Fibroblast of lung (primary cell): ENCODE data around the gene MMS19.

Experiments
- CTCF ChIP-seq, 2 donors: IDR thresholded peaks in 1 of 2; conservative IDR thresholded peaks in 1 of 2; 1 replicate in 1 of 2; 2 replicates in 1 of 2; pipeline ENCODE4 v1.5.1; 2011 to 2012; ENCODE audit warnings: low read length in 2 of 2, control low read depth in 1 of 2, inconsistent platforms in 1 of 2, low read depth in 1 of 2, mild to moderate bottlenecking in 1 of 2
- EZH2 ChIP-seq: IDR thresholded peaks from 2 replicates; pipeline ENCODE4 v1.5.1; 2012; ENCODE audit warnings: low read length, control low read depth, mild to moderate bottlenecking; ENCODE audit errors: missing control alignments

- TF ChIP-seq CTCF (conservative IDR thresholded peaks at IDR 0.05 in 1 of 2, IDR thresholded peaks at IDR 0.05 in 1 of 2; ENCODE audit: low read depth in 1 of 2, low read length in 2 of 2) = no peak
- TF ChIP-seq EZH2 = no peak
Measured at GRCh38 chr10:97454330-97455036, 43.7 kb downstream of the MMS19 start.
